HG03520 (cell line): Measurements from ENCODE around the gene MZT2B.
"Not testable (repeated sequence)": the region's sequence is repeated elsewhere in the genome, so short reads cannot be mapped to it uniquely, and the experiment has no call there.

Source experiments
- ATAC-seq: cut with Tn5 transposase; IDR thresholded peaks from one replicate; pipeline ENCODE4 v1.9.1; 2021; ENCODE audit warnings: mild to moderate bottlenecking, moderate library complexity; ENCODE audit not compliant: unreplicated experiment

MZT2B gene, protein sequence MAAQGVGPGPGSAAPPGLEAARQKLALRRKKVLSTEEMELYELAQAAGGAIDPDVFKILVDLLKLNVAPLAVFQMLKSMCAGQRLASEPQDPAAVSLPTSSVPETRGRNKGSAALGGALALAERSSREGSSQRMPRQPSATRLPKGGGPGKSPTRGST

DNA sequence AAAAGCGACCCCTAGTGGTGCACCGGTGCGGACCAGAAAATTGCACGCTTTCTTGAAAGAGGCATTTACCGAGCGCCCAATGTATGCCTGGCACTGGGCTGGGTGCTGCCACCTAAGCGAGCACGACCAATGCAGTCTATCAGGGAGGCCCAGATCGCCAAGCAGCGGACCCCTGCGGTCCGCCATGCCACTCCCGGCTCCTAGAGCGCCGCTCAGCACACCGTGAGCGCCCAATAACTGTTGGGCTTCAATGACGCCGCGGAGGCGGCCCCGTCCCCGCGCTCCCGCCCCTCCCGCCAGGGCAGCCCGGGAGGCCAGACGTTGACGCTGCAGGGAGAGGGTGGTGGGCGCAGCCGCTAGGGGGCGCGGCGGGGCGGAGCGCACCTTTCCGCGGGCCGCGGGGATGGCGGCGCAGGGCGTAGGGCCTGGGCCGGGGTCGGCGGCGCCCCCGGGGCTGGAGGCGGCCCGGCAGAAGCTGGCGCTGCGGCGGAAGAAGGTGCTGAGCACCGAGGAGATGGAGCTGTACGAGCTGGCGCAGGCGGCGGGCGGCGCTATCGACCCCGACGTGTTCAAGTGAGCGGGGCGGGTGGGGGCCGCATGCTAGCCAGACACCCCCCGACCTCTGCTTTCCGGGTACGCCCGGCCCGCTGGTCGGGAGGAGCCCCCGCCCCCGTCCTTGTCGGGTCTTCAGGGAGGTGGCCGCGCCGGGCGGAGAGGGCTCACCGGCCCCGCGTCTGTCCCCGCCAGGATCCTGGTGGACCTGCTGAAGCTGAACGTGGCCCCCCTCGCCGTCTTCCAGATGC, at the start of gene MZT2B:
Gene MZT2B, plus strand, starts transcription at position 383 of the 803 bp plus-strand sequence. Its CDS starts 21 bp downstream, at position 404.
- peak; percentile 81 for ATAC-seq

DNA sequence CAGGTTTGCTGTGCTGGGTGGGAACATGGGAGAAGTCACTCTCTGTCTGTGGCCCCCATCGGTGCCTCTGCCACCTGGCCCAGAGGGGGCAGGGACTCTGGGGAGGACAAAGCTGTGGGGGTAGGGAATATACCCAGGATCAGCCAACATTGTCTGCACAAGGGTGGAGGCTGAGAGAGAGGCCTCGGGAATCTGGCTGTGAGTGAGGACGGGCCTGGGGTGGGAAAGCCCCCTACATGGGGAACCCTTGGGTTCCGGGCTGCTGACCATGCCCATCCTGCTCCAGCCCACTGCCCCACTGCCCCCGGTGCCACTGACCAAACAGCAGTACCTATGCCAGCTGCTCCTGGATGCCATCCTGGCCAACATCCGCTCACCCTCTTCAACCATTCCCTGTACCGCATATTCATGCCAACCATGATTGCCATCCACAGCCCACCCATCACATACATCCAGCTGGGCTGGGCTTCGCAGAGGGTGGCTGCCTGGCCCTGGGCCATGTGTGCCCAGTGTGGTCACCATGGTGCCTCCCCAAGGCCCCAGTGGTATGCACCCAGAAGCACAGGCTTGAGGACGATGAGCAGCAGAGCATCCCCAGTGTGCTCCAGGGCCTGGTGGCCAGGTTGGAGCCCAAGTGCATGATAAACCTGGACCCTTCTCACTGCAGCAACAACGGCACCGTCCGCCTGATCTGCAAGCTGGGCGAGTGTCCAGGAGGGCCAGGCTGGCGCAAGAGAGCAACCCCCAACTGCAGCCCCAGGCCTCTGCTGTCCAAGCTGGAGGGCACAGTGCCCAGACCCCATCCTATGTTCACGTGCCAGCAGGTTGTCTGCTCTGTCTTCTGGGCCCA, 46.1 kb upstream of the MZT2B start:
- no peak for ATAC-seq

DNA sequence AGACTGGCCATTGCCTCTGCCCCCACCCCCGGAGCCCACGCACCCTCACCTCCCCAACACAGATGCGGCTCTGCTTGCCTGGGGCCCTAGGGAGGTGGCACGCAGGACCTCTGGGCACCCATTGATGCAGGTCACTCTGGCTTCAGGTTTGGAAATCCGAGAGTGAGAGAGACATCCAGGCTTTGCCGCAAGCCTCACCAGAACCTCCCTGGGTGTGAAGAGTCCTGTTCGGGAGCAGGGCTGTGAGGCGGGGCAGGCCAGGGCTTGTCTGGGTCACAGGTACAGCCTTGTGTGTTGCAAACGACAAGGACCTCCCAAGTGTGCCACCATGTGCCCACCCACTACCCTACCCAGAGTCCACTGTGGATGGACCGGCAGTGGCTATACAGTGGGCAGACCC, 45.5 kb upstream of the MZT2B start:
- not testable (repeated sequence) for ATAC-seq

DNA sequence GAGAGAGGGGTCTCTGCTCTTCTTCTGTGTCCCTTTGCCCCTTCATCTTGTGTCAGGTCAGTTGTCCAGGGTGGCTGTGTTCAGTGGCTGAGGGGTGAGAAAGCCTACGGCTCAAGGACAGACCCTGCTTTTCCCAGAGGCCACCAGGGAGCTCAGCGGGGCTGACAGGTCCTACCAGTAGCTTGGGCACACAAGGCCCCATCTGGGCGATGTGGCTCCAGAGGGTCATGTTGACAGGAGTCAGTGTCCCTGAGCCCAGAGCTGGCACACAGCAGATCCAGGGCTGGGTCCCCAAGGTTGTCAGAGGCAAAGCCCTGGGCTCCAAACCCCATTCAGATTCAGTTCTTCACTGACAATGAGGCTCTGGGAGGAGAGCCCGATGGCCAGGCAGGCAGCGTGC, 44.9 kb upstream of the MZT2B start:
- not testable (repeated sequence) for ATAC-seq

DNA sequence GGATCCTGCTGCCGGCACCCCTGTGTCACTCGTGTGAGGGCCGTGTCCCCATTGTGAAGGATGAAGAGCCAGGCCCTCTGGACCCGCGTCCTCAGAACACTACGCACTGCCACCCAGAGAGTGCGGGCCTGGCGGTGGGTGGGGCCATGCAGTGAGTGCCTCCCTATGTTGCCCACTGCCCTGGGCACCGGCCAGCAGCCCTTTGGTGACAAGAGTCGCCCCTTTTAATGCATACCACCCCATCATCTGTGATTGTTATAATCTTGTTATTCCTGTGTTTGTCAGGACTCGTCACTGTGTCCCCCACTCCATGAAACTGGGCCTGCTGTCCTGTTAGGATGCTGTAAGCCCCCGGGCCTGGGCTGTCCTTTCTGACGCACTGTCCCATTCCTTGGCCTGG, 43.7 kb upstream of the MZT2B start:
- not testable (repeated sequence) for ATAC-seq

DNA sequence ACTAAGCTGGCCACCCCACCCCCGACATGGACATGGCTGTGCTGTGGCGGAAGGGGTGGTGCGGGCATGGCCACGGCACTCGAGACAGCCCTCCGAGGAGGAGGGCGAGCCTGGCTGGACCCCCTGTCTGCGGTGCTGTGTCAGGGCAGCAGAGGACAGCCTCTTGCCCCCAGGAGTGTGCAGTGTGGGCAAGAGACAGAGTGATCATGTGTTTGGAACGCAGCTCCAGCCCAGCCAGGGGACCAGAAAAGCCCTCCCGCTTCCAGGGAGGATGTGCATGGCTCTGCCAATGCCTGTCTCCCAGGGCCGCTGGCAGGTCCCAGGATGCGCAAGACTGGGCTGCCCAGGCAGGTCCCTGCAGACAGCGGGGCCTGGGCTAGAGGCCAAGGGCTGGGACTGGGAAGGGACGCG, 43.2 kb upstream of the MZT2B start:
- not testable (repeated sequence) for ATAC-seq

DNA sequence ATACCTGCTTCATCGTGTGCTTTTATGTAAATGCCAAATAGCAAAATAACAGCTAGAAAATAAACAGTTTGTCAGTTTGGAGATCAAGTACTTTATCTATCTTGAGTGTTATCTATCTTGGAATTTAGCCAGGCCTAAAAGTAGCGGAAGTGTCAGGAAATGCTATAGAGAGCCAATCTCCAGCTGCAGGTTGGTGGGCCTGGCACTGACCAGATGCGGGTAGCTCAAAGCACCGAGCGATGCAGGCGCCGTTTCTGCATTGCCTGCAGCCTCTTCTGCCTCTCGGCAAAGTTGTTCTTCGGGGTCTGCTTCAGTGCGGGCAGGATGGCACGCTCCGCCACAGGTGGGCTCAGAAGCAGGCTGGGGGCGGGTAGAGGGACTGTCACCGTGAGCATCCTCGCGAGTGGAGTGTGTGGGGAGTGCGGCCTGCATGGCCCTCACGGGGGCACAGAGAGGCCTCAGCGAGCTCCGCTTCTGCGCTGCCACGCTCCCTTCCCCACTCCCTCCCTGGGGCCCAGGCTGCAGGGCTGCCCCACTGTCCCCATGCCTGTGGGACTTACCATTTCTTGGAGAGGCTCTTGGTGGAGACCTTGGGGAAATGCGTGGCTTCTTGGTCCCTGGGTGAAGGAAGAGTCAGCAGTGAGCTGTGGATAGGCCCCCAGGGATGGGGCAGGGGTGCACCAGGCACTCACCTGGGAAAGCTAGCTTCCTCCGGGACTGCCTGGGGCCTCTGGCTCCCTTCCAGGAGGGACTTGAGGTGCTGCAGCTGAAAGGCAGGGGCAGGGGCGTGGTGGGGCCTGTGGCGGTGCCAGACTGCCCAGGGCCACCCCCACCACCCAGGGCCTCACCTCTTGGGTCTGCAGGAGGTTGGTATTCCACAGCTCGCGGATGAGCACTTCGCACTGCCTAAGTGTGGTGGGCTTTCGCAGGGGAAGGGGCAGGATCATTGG, 42.5 kb upstream of the MZT2B start:
- ATAC-seq = not testable (repeated sequence)

DNA sequence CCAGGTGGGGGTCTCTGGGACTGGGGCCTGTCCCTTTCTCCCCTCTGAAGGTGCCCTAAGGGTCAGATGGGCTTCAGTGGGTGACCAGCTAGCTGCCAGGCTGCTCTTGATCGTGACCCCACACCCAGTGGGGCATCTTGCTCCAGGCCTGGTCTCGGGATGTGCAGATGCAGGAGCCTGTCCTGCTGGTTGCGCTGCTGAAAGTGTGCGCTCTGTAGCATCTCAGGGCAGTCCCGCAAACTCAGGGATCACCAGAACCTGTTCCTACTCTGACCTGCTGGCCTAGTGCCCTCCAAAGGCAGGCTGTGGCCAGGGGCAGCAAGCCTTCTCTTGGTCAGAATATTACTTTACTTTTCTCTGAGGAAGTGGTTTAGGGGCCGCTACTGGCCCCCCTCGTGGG, 41.5 kb upstream of the MZT2B start:
- ATAC-seq = not testable (repeated sequence)

DNA sequence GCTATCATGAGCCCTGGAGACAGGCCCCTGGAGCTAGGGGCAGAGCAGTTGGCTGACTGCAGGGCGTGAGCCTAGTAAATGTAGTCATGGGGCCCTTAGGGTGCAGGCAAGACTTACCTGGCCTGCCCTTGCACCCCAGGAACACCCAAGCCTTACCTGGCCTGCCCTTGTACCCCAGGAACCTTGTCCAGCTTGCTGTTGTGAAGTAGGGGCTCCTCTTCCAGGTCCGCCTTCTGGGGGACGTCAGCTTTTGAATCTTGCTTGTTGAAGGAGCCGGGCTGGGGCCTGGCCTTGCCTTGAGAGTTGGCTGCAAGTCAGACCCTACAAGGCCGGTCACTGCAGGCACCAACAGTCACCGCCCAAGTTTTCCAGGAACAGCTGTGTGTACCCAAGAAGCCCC, 41.1 kb upstream of the MZT2B start:
- not testable (repeated sequence) for ATAC-seq

DNA sequence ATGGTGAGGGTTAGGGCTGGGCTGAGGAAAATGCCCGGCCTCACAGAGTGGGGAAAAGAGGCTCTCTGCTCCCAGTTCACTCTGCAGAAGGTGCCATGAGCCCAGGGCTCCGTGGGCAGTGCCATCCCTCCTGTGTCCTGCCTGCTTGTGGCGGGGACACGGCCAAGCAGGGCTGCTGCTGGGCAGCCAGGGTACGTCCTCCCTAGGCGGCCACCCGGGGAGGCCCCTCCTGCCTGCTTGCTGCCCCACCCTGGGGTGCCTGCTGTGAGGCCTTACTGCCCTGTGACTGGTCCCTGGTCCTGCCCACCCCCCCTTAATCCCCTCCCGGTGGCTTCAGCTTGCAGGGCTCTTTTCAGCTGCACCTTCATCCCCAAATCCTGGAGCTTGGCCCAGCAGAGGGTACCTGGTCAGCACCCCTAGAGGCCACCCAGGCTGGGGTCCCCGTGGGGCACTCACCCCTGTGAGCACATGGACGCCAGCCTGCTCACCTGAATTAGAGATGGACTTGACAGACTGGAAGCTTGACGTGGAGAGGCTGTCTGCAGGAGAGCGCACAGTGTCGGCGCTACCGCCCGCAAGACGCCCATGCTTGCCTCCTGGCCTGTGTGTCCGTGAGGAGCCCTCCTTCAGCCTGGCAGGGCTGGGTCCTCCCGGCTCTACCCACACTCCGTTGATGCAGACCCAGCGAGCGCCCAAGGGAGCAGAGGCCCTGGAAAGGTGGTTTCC, 40.3 kb upstream of the MZT2B start:
- ATAC-seq = not testable (repeated sequence)

DNA sequence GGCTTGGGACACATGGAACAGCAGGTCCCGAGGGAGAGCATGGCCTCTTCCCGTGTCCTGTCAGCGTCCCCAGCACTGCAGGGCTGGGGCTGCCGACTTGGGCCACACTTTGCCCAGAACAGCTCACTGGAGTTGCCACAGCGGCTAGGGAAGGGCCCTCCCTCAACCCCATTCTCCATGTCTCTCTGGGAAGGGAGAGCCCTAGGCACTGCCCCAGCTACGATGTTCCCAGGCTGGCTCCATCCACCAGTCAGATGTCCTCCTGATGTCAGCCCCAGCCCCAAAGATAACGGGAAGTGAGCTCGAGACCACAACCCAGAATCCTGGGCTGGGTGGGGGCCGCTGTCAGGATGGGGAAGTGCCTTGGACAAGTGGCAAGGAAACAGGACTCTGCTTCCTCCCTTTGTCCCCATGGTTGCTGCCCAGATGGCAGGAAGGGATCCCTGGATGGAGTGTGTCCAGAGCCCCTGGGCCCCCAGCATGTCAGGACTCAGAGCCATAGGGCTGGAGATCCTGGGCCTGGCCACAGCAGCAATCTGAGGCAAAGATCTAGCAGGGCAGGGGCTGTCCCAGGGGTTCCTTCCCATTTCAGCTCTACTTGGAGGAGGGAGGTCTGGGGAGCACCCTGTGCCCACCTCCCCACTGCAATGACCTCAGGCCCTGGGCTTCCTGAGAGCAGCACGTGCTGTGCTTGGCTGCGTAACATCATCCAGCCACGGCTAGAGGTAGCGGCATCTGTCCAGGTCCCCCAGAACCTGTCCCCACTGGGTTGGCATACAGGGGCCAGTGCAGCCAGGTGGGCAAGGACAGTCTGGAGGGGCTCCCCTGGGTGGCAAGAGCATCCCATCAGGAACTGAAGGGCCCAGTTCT, 39.4 kb upstream of the MZT2B start:
- ATAC-seq = not testable (repeated sequence)

DNA sequence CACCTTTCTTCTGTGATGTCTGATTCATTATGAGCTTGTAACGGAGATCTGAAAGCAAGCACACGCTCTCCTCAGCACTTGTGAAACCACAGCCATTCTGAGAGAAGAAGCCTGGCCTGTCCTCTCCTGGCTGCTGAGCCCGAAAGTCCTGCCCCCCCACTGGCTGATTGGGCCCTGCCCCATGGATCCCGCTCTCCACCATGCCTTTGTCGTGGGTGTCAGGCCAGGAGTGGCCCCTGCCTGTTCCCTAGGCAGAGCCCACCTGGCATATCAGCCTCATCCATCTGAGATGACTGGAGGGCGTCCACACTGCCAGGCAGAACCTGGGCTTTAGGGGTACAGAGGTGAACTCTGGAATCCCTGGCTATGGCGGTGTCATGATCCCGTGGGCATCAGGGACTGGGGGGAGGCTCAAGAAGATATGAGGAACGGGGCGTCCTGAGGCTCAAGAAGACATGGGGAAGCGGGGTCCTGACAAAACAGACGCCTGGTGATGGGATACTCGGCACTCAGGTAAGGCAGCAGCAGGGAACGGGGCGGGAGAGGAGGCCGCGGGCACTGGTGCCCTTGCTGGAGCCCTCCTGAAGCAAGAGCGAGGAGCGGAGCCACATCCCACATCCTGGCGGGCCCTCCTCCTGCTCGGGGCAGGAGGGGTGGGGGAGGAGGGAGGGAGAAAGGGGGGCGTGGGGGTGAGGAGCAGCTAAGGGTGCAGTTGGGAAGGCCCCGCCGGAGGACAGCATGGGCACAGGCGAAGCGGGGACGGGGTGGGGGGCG, 38.6 kb upstream of the MZT2B start:
- not testable (repeated sequence) for ATAC-seq

DNA sequence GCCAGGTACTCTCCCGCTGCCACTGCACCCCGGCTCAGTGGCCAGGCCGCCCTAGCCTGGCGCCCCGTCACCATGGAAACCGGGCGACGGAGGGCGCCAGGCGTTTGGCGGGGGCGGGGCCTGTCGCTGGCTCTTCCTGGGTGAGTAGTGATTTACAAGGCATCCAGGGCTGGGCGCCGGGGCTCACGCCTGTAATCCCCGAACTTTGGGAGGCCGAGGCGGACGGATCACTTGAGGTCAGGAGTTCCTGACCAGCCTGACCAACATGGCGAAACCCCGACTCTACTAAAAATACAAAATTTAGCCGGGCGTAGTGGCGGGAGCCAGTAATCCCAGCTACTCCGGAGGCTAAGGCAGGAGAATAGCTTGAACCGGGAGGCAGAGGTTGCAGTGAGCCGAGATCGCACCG, 37.1 kb upstream of the MZT2B start, which contains the start of gene CCDC74B:
Gene CCDC74B, minus strand, starts transcription at position 107 of the 409 bp plus-strand sequence. CDS start 116 bp downstream, outside the sequence.
- ATAC-seq = peak; percentile 86

DNA sequence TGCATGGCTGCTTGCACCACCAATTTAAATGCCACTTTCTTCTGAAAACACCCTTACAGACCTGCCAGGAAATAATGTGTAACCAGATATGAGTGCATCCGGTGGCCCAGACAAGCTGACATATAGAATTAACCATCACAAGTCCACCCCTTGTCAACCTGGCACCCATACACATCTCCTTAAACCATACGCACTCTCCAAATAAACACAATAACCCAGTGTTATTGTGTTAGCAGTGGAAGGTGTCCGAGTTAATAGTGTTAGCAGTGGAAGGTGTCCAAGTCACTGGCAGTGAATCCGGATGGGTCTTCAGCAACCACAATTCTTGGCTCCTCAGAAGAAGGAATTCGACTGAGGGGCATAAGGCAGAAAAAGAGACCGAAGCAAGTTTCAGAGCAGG, 33.5 kb upstream of the MZT2B start:
- ATAC-seq = not testable (repeated sequence)

DNA sequence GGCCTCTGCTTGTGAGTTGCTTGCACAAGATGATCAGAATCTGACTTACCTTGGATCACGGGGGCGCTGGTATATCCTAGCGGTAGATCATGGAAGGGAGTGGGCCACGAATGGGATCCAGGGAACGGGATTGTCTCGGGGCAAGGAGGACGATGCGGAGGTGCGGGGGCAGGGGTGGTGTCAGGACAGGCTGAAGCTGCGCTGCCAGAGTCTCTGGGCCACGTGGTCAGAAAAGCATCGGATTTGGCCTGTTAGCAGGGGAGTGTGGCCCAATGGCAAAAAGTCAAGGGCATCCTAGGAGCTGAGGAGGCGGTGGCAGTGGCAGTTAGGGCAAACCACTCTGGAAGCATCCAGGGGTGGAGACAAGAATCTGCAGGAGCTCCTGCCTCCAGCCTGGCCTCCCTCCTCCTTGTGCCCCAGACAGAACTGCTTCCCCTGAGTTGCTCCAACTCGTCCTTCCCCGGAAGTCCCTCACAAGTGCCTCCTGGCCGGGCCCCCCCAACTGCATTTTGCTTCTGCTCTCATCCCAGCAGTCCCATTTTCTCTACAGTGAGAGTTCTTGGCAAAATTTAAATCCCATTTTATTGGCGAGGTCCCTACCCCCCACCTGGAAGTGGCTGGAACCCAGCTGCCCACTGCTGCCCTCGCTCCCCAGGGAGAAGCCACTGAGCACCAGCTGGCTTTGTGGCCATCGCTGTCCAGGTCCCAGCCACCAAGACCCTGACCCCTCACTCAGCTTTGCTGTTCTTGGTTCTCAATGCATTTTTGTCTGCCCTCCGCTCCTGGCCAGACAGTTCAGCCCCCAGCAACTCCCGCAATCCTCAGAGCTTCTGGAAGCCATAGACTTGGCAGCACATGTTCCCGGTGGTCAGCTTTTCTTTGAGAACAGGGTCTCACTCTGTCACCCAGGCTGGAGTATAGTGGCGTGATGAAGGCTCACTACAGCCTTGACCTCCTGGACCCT, 31.6 kb upstream of the MZT2B start:
- ATAC-seq = no peak

DNA sequence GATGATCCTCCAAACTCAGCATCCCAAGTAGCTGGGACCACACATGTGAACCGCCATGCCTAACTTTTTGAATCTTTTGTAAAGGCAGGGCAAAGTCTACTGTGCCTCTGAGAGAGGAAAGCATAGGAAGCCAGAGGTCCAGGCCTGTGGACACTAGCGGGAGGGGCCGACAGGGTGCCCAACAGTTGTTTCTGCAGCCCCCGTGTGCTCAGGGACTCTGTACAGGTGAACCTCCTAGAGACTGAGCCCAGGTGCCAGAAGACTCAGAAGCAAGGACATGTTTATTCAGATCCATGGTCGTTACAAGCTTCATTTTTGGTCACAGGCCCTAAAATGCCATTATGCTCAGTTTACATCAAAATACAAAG, 30.9 kb upstream of the MZT2B start:
- ATAC-seq = not testable (repeated sequence)
